Measurements from ENCODE around the gene ZNF384. TPM values are rescaled to one million over a fixed set of nuclear protein-coding genes. Genes with fewer than 3 reads are reported as not detected.

Gene ZNF384
- total and polyA plus RNA-seq, 3 donors from 2014 or later = 78.5 to 94.9 (median 85.1) TPM

DNA sequence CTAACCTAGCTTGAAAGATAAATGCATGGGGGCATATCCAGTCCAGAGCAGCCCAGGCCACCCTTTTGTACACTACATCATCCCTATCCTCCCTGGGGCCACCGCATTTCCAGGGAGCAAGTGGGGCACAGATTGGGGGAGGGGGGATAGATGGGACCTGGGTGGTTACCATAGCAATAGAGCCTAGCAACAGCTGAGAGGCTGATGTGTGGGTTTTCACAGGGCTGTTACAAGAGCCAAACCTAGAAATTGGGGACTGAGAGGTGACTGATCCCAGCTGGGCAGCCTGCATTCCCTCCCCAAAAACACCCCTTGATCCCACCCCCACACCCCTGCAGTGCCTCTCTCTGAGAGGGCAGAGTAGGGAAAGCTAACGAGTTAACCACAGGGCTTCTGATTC, 3.7 kb upstream of the ZNF384 start:
- Histone ChIP-seq H3K36me3 (ENCODE audit: low read depth, missing control alignments) (no peaks in the 10 kb centered on the region), H3K4me1 (peaks cover 11% of the 10 kb centered on the region), H3K9me3 (no peaks in the 10 kb centered on the region), H3K27ac (no peak overlapping the region), H3K4me3 (no peak overlapping the region), H3K27me3 (no peaks in the 10 kb centered on the region)
- no peak for DNase-seq
- 59 to 62% methylated on average over 2 of the region's 2 CpGs for WGBS, 2 donors
- intact Hi-C loops (cut with DNase I; ENCODE audit: low total_unique reads) = no loop called here
- TF ChIP-seq POLR2A (IDR thresholded peaks at IDR 0.05) (no peak), CTCF (IDR thresholded peaks at IDR 0.05) (no peak)

DNA sequence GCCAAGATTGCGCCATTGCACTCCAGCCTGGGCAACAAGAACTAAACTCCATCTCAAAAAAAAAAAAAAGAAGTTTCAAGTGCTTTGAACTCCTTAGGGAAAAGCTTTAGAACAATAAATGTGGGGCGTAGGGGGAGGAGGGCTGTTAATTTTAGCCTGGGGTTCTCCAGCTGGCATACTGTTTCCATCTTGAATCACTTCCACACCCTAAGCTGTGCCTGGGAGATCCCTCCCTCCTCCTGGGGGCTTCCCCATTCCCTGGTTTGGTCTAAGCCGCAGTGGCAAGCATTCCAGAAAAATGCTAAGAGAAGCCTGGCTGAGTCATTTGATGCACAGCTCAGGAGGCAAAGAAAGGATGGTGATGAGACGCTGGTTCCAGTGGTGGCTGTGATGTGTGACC, 2.3 kb upstream of the ZNF384 start:
- Histone ChIP-seq H3K4me3 (no peak overlapping the region), H3K4me1 (peaks cover 22% of the 10 kb centered on the region), H3K27ac (no peak overlapping the region), H3K27me3 (no peaks in the 10 kb centered on the region), H3K9me3 (no peaks in the 10 kb centered on the region), H3K36me3 (ENCODE audit: low read depth, missing control alignments) (no peaks in the 10 kb centered on the region)
- DNase-seq = no peak
- TF ChIP-seq CTCF (IDR thresholded peaks at IDR 0.05) (no peak), POLR2A (IDR thresholded peaks at IDR 0.05) (no peak)
- WGBS, 2 donors = 74 to 77% methylated on average over 4 of the region's 4 CpGs
- intact Hi-C loops (cut with DNase I; ENCODE audit: low total_unique reads) = no loop called here

DNA sequence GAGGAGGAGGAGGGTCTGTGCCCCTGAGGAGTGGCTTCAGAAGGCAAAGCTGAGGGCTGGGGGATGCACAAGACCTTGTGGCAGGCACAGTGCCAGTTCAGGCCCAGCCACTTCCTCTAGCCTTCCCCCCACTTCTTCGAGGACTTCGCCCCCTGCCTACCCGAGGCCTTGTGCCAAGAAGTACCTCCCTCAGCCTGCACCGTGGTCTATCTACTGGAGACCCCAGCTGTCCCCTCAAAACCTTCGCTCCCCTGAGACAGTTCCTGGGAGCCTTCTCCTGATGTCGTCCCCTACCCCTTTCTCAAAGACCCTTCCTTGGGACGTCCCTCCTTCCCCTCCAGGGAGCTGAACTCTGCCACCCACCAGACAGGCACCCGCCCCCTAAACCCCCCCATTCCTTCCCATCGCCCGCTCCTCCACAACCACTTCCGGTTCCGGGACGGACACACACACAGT, 604 bp downstream of the ZNF384 start:
- Histone ChIP-seq H3K4me1 (peaks cover 34% of the 10 kb centered on the region), H3K27ac (peak overlapping the region; percentile 95 to 96), H3K36me3 (ENCODE audit: low read depth, missing control alignments) (no peaks in the 10 kb centered on the region), H3K27me3 (no peaks in the 10 kb centered on the region), H3K4me3 (peak overlapping the region; percentile 86 to 94), H3K9me3 (no peaks in the 10 kb centered on the region)
- 0 to 1% methylated on average over 11 to 13 of the region's 13 CpGs for WGBS, 2 donors
- intact Hi-C loops (cut with DNase I; ENCODE audit: low total_unique reads) = loop anchor here (5.0 kb wide), 1 partner anchor 34 kb away; the partner anchor contains the start of gene COPS7A
- TF ChIP-seq POLR2A (IDR thresholded peaks at IDR 0.05) = no peak
- peak; percentile 29 for DNase-seq

GRCh38 chr12:6685814-6686213, 3.4 kb downstream of the ZNF384 start:
- WGBS, 2 donors = 69 to 72% methylated on average over 3 of the region's 3 CpGs
- no peak for TF ChIP-seq POLR2A (IDR thresholded peaks at IDR 0.05)
- TF ChIP-seq CTCF (IDR thresholded peaks at IDR 0.05) = no peak
- Histone ChIP-seq H3K27ac (no peak overlapping the region), H3K36me3 (ENCODE audit: low read depth, missing control alignments) (no peaks in the 10 kb centered on the region), H3K27me3 (no peaks in the 10 kb centered on the region), H3K4me3 (no peak overlapping the region), H3K9me3 (no peaks in the 10 kb centered on the region), H3K4me1 (peaks cover 34% of the 10 kb centered on the region)
- intact Hi-C loops (cut with DNase I; ENCODE audit: low total_unique reads) = loop anchor here (5.0 kb wide), 1 partner anchor 36 kb away; the partner anchor contains the start of gene COPS7A
- DNase-seq = no peak

- no peaks in the 10 kb centered on the region for H3K36me3 ChIP-seq (ENCODE audit: low read depth, missing control alignments)
- no peak overlapping the region for H3K4me3 ChIP-seq
- H3K27me3 ChIP-seq = no peaks in the 10 kb centered on the region
- H3K4me1 ChIP-seq = peaks cover 29% of the 10 kb centered on the region
- TF ChIP-seq POLR2A (IDR thresholded peaks at IDR 0.05) = no peak
- peak in 2 of 3 experiments; percentile 39 to 51 for TF ChIP-seq CTCF (IDR thresholded peaks at IDR 0.05)
- 36 to 53% methylated on average over 6 of the region's 6 CpGs for WGBS, 2 donors
- intact Hi-C loops (cut with DNase I; ENCODE audit: low total_unique reads) = loop anchor here (5.0 kb wide), 1 partner anchor 38 kb away; the partner anchor contains the start of gene COPS7A
- H3K27ac ChIP-seq = no peak overlapping the region
- peak; percentile 40 for DNase-seq
- H3K9me3 ChIP-seq = no peaks in the 10 kb centered on the region
Observed at GRCh38 chr12:6684609-6685008, 4.6 kb downstream of the ZNF384 start.

All from testis (tissue), 3 donors.